GM13976 (cell line): ENCODE measurements around the gene TAF4B.
"Not testable (repeated sequence)": the region's sequence is repeated elsewhere in the genome, so short reads cannot be mapped to it uniquely, and the experiment has no call there.

ENCODE experiments used
- DNase-seq: peaks from one replicate; pipeline ENCODE4 v3.0.0; 2012; ENCODE audit warnings: low spot score
- in situ Hi-C: fragments of 300-500 bp; cut with MboI; formaldehyde crosslinking; loops from one replicate; pipeline ENCODE4 v1.12.0; 2022; ENCODE audit warnings: low sequenced_read_pairs, mixed read lengths, inconsistent platforms; ENCODE audit not compliant: unreplicated experiment
- TF ChIP-seq, protein P1 (sequence below): IDR thresholded peaks from 2 replicates; pipeline ENCODE4 v1.5.1; 2012; ENCODE audit warnings: borderline replicate concordance, mild to moderate bottlenecking; ENCODE audit not compliant: insufficient read depth; ENCODE audit errors: extremely low read depth, missing control alignments, control extremely low read depth

TAF4B gene

DNA sequence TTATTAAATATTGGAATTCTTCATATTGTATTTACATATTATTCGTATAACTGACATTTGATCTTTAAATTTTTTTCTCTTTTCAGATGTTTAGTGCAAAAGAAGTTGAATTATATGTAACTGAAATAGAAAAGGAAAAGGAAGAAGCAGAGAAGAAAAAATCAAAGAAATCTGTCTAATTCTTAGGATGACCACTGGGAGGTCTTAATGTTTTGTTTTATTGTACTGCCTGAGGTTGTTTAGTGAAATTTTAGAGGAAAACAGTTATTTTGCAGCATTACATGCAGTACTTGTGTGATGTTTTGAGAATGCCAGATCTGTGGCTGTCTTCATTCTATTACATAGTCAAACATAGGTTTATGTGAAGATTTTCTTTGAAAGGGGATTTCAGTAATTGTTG lies 34.0 kb upstream of the TAF4B start:
- in situ Hi-C loops, result no loop called here
- TF ChIP-seq, protein P1, sequence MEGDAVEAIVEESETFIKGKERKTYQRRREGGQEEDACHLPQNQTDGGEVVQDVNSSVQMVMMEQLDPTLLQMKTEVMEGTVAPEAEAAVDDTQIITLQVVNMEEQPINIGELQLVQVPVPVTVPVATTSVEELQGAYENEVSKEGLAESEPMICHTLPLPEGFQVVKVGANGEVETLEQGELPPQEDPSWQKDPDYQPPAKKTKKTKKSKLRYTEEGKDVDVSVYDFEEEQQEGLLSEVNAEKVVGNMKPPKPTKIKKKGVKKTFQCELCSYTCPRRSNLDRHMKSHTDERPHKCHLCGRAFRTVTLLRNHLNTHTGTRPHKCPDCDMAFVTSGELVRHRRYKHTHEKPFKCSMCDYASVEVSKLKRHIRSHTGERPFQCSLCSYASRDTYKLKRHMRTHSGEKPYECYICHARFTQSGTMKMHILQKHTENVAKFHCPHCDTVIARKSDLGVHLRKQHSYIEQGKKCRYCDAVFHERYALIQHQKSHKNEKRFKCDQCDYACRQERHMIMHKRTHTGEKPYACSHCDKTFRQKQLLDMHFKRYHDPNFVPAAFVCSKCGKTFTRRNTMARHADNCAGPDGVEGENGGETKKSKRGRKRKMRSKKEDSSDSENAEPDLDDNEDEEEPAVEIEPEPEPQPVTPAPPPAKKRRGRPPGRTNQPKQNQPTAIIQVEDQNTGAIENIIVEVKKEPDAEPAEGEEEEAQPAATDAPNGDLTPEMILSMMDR, result no peak
- no peak for DNase-seq

DNA sequence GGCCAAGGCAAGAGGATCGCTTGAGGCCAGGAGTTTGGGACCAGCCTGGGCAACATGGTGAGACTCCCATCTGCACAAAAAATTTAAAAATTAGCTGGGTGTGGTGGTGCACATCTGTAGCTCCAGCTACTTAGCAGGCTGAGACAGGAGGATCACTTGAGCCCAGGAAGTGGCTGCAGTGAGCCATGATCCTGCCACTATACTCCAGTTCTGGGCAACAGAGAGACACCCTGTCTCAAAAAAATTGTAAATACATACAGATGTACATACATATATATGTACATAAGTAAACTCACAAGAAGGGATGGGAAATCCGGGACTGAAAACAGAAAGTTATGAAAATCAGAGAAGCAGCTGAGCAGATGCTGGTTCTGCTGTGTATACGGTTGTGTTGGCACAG lies 29.6 kb upstream of the TAF4B start:
- TF ChIP-seq, protein P1, result no peak
- in situ Hi-C loops, result no loop called here
- DNase-seq, result no peak

DNA sequence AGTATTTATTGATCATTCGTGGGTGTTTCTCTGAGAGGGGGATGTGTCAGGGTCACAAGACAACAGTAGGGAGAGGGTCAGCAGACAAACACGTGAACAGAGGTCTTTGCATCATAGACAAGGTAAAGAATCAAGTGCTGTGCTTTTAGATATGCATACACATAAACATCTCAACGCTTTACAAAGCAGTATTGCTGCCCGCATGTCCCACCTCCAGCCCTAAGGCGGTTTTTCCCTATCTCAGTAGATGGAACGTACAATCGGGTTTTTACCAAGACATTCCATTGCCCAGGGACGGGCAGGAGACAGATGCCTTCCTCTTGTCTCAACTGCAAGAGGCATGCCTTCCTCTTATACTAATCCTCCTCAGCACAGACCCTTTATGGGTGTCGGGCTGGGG lies 24.2 kb upstream of the TAF4B start:
- DNase-seq, in situ Hi-C loops: not testable (repeated sequence)

DNA sequence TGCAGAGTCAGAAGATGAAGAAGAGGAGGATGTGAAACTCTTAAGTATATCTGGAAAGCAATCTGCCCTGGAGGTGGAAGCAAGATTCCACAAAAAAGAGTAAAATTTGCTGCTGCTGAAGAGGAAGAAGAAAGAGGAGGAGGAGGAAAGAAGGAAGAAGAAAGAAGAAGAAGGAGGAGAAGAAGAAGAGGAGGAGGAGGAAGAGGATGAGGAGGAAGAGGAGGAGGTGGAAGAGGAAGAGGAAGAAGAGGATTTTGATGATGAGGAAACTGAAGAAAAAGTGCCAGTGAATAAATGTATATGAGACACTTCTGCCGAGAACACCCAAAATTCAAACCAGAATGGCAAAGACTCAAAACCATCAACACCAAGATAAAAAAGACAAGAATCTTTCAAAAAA lies 20.9 kb upstream of the TAF4B start:
- in situ Hi-C loops, result no loop called here
- TF ChIP-seq, protein P1, result no peak
- no peak for DNase-seq

DNA sequence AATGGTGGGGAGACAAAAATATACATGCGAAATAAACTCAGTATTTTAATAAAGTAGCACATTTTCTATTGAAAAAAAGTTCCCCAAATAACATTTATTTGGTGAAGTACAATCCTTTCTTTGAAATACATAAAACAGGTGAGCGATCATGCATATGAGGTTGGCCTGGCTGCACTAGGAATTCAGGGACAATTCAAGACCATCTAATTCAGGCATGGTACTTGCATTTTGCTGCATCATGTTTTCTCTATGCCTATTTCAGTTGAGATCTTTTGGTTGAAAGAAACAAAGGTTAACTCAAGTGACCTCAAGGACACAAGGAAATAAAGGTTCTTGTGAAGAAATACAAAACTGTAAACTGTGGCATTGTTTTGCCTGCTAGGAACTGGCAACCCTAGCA lies 19.8 kb upstream of the TAF4B start:
- TF ChIP-seq, protein P1, result no peak
- no peak for DNase-seq
- in situ Hi-C loops, result no loop called here

DNA sequence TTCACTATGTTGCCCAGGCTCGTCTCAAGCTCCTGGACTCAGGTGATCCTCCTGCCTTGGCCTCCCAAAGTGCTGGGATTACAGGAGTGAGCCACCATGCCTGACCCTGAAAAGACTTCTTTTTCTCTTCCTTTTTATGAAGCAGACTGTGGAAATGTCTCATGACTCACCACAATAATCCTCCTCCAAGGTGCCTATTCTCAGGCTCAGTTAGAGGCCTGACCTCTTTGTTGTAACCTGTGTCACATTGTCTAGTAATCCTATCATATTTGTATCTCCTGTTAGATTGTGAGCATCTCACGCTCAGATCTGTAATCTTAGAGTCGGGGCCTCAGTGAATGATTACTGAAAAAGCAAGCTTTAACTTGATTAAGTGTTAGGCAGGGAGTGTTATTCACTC lies 18.3 kb upstream of the TAF4B start:
- TF ChIP-seq, protein P1, result no peak
- in situ Hi-C loops, result no loop called here
- no peak for DNase-seq

DNA sequence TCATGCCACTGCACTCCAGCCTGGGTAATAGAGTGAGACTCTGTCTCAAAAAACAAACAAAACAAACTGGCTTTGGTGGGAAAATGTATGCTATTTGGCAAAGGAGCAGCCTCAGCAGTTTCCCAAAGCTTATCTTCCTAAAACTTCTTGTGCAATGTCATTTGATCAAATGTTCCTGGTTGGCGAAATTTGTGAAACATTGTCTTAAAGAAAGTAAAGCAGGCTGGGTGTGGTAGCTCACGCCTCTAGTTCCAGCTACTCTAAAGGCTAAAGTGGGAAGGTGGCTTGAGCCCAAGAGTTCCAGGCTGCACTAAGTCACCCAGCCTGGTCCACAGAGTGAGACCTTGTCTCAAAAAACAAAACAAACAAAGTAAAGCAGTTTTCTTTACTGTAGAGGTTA lies 17.3 kb upstream of the TAF4B start:
- DNase-seq, result no peak
- in situ Hi-C loops, result no loop called here
- TF ChIP-seq, protein P1, result no peak
